ENCODE results near the gene TULP3.

TULP3 gene

GRCh38 chr12:2963154-2963759 lies 72.6 kb downstream of the TULP3 start:
- DNase-seq (ENCODE audit: low read depth), result no peak
- H3K4me3 ChIP-seq (replicated peaks; ENCODE audit: low read depth, low read length), result peak overlapping the region; percentile 2
- TF ChIP-seq CTCF (IDR thresholded peaks at IDR 0.05; ENCODE audit: low read length, missing control alignments), result no peak

GRCh38 chr12:2963760-2964292 lies 73.1 kb downstream of the TULP3 start:
- peak; percentile 40 for DNase-seq (ENCODE audit: low read depth)
- no peak for TF ChIP-seq CTCF (IDR thresholded peaks at IDR 0.05; ENCODE audit: low read length, missing control alignments)
- peak overlapping the region; percentile 31 for H3K4me3 ChIP-seq (replicated peaks; ENCODE audit: low read depth, low read length)

- no peak for TF ChIP-seq CTCF (IDR thresholded peaks at IDR 0.05; ENCODE audit: low read length, missing control alignments)
- no peak for DNase-seq (ENCODE audit: low read depth)
- no peak overlapping the region for H3K4me3 ChIP-seq (replicated peaks; ENCODE audit: low read depth, low read length)
These were observed 77.0 kb downstream of the TULP3 start for GRCh38 chr12:2967651-2968050.

- DNase-seq (ENCODE audit: low read depth), result peak; percentile 27
- H3K4me3 ChIP-seq (replicated peaks; ENCODE audit: low read depth, low read length), result no peak overlapping the region
- no peak for TF ChIP-seq CTCF (IDR thresholded peaks at IDR 0.05; ENCODE audit: low read length, missing control alignments)
These were observed 80.1 kb downstream of the TULP3 start for GRCh38 chr12:2970744-2971143.

- TF ChIP-seq CTCF (IDR thresholded peaks at IDR 0.05; ENCODE audit: low read length, missing control alignments), result no peak
- DNase-seq (ENCODE audit: low read depth), result no peak
These were observed 82.9 kb downstream of the TULP3 start for GRCh38 chr12:2973566-2973965.

GRCh38 chr12:2974560-2974971 lies 83.9 kb downstream of the TULP3 start:
- no peak for TF ChIP-seq CTCF (IDR thresholded peaks at IDR 0.05; ENCODE audit: low read length, missing control alignments)
- no peak for DNase-seq (ENCODE audit: low read depth)
- no peak overlapping the region for H3K4me3 ChIP-seq (replicated peaks; ENCODE audit: low read depth, low read length)

More at GRCh38 chr12:2973566-2973965, 82.9 kb downstream of the TULP3 start:
- H3K4me3 ChIP-seq (replicated peaks; ENCODE audit: low read depth, low read length), result no peak overlapping the region

GRCh38 chr12:2976581-2976996 lies 85.9 kb downstream of the TULP3 start:
- DNase-seq (ENCODE audit: low read depth), result no peak
- H3K4me3 ChIP-seq (replicated peaks; ENCODE audit: low read depth, low read length), result no peak overlapping the region
- TF ChIP-seq CTCF (IDR thresholded peaks at IDR 0.05; ENCODE audit: low read length, missing control alignments), result no peak
